Smooth muscle cell (in vitro differentiated cells): ENCODE measurements around the gene MAGI2. TPM values are rescaled to one million over a fixed set of nuclear protein-coding genes. Genes with fewer than 3 reads are reported as not detected.

ENCODE experiments used
- DNase-seq: peaks from one replicate; lab custom pipeline; 2025; ENCODE audit not compliant: unreplicated experiment; lab: John Stamatoyannopoulos, UW
- H2AFZ ChIP-seq: fragments of 200-600 bp; sonication (generic); 2 replicates; pipeline ENCODE4 v1.6.0; 2016; ENCODE audit warnings: antibody characterized with exemption, low read depth, mild to moderate bottlenecking
- H3F3A ChIP-seq: fragments of 200-600 bp; sonication (generic); 2 replicates; pipeline ENCODE4 v1.6.0; 2017; ENCODE audit warnings: antibody characterized with exemption, low read depth
- H3K27ac ChIP-seq: fragments of 200-600 bp; sonication (generic); 2 replicates; pipeline ENCODE4 v1.5.1; 2016; ENCODE audit warnings: low read depth, mild to moderate bottlenecking
- H3K27me3 ChIP-seq: fragments of 200-600 bp; sonication (generic); 2 replicates; pipeline ENCODE4 v1.6.1; 2016; ENCODE audit warnings: low read depth, mild to moderate bottlenecking
- H3K36me3 ChIP-seq: fragments of 200-600 bp; sonication (generic); 2 replicates; pipeline ENCODE4 v1.5.1; 2016; ENCODE audit warnings: low read depth
- H3K4me1 ChIP-seq: fragments of 200-600 bp; sonication (generic); 2 replicates; pipeline ENCODE4 v1.5.1; 2016; ENCODE audit warnings: low read depth
- H3K4me2 ChIP-seq: fragments of 200-600 bp; sonication (generic); 2 replicates; pipeline ENCODE4 v1.6.0; 2016; ENCODE audit warnings: mild to moderate bottlenecking
- H3K4me3 ChIP-seq: fragments of 200-600 bp; sonication (generic); 2 replicates; pipeline ENCODE4 v1.5.1; 2016; ENCODE audit warnings: mild to moderate bottlenecking
- H3K79me2 ChIP-seq: fragments of 200-600 bp; sonication (generic); 2 replicates; pipeline ENCODE4 v1.6.0; 2016; ENCODE audit warnings: low read depth, mild to moderate bottlenecking
- H3K9ac ChIP-seq: fragments of 200-600 bp; sonication (generic); 2 replicates; pipeline ENCODE4 v1.6.0; 2016; ENCODE audit warnings: low read depth
- H3K9me3 ChIP-seq: fragments of 200-600 bp; sonication (generic); replicated peaks from 2 replicates; pipeline ENCODE4 v1.5.1; 2016; ENCODE audit warnings: low read depth
- H4K20me1 ChIP-seq: fragments of 200-600 bp; sonication (generic); 2 replicates; pipeline ENCODE4 v1.6.0; 2016; ENCODE audit warnings: low read depth
- CTCF ChIP-seq: fragments of 200-600 bp; sonication (generic); IDR thresholded peaks from 2 replicates; pipeline ENCODE4 v1.5.1; 2017; ENCODE audit warnings: borderline replicate concordance, mild to moderate bottlenecking, antibody characterized with exemption; ENCODE audit not compliant: insufficient read depth, poor library complexity, severe bottlenecking
- WGBS: methylation state at CpG from one replicate; pipeline ENCODE4 v1.1.7; 2016; ENCODE audit warnings: low lambda C conversion rate; 5-methylcytosine and 5-hydroxymethylcytosine counted together
- polyA plus RNA-seq: library from polyadenylated mRNA; unstranded; fragments of >200 nt; fragmentation: Nextera tagmentation; extraction: Ambion mirVana; gene quantifications from 2 replicates; pipeline ENCODE4 v1.2.1, GENCODE V29; 2016
- total RNA-seq: library from RNA; depleted of rRNA; stranded (reverse); fragments of >200 nt; gene quantifications from 2 replicates; pipeline ENCODE4 v1.2.3, GENCODE V29; 2014

MAGI2 gene
- total and polyA plus RNA-seq, 2 experiments from 2014 or later: 3.4 to 10.7 TPM

GRCh38 chr7:78620920-78621319 is 832.5 kb downstream of the MAGI2 start:
- peaks cover 6% of the 10 kb centered on the region for H3K36me3 ChIP-seq
- H2AFZ ChIP-seq: no peak overlapping the region
- H3K79me2 ChIP-seq: no peaks in the 10 kb centered on the region
- no peak overlapping the region for H3K4me3 ChIP-seq
- WGBS: 47% methylated on average over 2 of the region's 2 CpGs
- H3K4me2 ChIP-seq: no peak overlapping the region
- no peaks in the 10 kb centered on the region for H3F3A ChIP-seq
- H3K27ac ChIP-seq: no peak overlapping the region
- H4K20me1 ChIP-seq: no peaks in the 10 kb centered on the region
- H3K4me1 ChIP-seq: no peaks in the 10 kb centered on the region
- no peaks in the 10 kb centered on the region for H3K27me3 ChIP-seq
- no peak for DNase-seq
- H3K9ac ChIP-seq: no peak overlapping the region
- no peak for TF ChIP-seq CTCF
- H3K9me3 ChIP-seq: no peaks in the 10 kb centered on the region

- H3K4me3 ChIP-seq: no peak overlapping the region
- no peak overlapping the region for H2AFZ ChIP-seq
- H3K27ac ChIP-seq: no peak overlapping the region
- no peaks in the 10 kb centered on the region for H3K79me2 ChIP-seq
- H4K20me1 ChIP-seq: no peaks in the 10 kb centered on the region
- no peak for TF ChIP-seq CTCF
- H3K9ac ChIP-seq: no peak overlapping the region
- no peaks in the 10 kb centered on the region for H3K27me3 ChIP-seq
- DNase-seq: no peak
- no peak overlapping the region for H3K4me2 ChIP-seq
- H3K36me3 ChIP-seq: no peaks in the 10 kb centered on the region
- no peaks in the 10 kb centered on the region for H3K9me3 ChIP-seq
- H3K4me1 ChIP-seq: no peaks in the 10 kb centered on the region
- H3F3A ChIP-seq: no peaks in the 10 kb centered on the region
These were observed 836.9 kb downstream of the MAGI2 start for GRCh38 chr7:78616539-78616938.

- DNase-seq: no peak
- Histone ChIP-seq H3K9me3 (no peaks in the 10 kb centered on the region), H3K4me1 (no peaks in the 10 kb centered on the region), H4K20me1 (no peaks in the 10 kb centered on the region), H3F3A (no peaks in the 10 kb centered on the region), H3K27ac (no peak overlapping the region), H3K36me3 (no peaks in the 10 kb centered on the region), H3K27me3 (no peaks in the 10 kb centered on the region), H3K79me2 (no peaks in the 10 kb centered on the region), H2AFZ (no peak overlapping the region), H3K4me2 (no peak overlapping the region), H3K4me3 (no peak overlapping the region), H3K9ac (no peak overlapping the region)
- 91% methylated on average over 2 of the region's 2 CpGs for WGBS
- no peak for TF ChIP-seq CTCF
These were observed 844.2 kb downstream of the MAGI2 start for GRCh38 chr7:78609281-78609680.

GRCh38 chr7:78607099-78607498 is 846.4 kb downstream of the MAGI2 start:
- no peak for DNase-seq
- Histone ChIP-seq H3K9ac (no peak overlapping the region), H3K4me2 (no peak overlapping the region)

More at GRCh38 chr7:78607099-78607498, 846.4 kb downstream of the MAGI2 start:
- no peak for TF ChIP-seq CTCF
- H3K4me1 ChIP-seq: no peaks in the 10 kb centered on the region
- no peaks in the 10 kb centered on the region for H4K20me1 ChIP-seq
- no peaks in the 10 kb centered on the region for H3K36me3 ChIP-seq
- H3F3A ChIP-seq: no peaks in the 10 kb centered on the region
- H3K27ac ChIP-seq: no peak overlapping the region
- H3K4me3 ChIP-seq: no peak overlapping the region
- WGBS: 74% methylated on average over 5 of the region's 5 CpGs
- no peaks in the 10 kb centered on the region for H3K9me3 ChIP-seq
- H3K27me3 ChIP-seq: no peaks in the 10 kb centered on the region
- no peaks in the 10 kb centered on the region for H3K79me2 ChIP-seq
- H2AFZ ChIP-seq: no peak overlapping the region
